GM11168 (cell line): ENCODE data around the gene SLC6A1.

Source experiments
- in situ Hi-C: fragments of 300-500 bp; cut with MboI; formaldehyde crosslinking; loops from one replicate; pipeline ENCODE4 v1.12.0; 2022; ENCODE audit warnings: low sequenced_read_pairs; ENCODE audit not compliant: unreplicated experiment

SLC6A1 gene

DNA sequence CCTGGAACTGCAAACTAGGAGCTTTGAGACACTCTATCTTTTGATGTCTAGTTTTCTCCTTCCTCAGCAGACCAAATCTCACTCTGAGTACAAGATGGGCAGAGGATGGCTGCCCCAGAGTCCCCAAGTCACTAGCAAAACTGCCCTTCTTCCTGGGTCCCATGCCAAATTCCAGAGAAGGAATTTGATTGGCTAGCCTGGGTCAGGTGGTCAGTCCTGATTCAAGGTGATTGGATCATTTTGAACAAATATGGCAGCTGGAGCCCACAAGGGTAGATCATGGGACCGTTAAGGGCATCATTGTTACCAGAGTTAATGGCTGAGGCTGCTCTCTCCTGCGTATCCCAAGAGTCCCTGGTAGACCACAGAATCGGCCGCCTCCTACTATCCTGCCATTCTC, 21.7 kb downstream of the SLC6A1 start:
- in situ Hi-C loops = no loop called here

DNA sequence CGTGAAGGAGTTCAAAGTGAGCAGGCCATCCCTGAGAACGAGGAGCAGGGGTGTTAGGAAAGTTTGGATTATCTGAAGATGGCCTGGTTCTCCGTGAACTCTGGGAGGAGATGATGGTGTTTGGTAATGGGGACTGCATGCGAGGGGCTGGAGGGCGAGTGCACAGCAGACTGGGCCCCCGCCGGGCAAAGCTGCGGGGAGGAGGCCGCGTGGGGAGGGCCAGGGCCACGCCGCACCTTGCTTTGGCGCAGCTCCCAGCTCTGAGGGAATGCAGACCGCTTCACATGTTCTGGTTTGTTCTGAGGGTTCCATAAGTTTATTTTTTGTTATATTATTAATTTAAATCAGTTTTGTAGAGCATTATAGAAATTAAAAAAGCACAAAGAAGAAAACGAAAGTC, 22.2 kb downstream of the SLC6A1 start:
- in situ Hi-C loops = no loop called here

DNA sequence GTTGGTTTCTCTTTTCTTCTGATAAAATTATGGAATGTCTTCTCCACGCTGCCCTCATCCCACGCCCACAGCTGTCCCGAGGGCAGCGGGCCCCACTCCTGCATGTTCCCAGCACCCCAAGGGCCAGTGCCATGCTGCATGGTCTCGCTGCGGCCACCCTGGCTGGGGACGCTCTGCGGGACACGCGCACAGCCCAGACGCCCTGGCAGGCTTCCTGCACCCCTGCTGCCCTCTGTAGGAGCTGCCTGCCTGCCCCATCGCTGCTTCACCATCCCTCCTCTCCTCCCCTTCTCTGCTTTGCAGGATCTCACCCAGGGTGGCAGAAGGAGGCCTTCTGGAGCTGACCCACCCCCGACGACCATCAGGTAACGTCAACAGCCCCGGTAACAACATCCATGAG, 22.8 kb downstream of the SLC6A1 start:
- in situ Hi-C loops = no loop called here

DNA sequence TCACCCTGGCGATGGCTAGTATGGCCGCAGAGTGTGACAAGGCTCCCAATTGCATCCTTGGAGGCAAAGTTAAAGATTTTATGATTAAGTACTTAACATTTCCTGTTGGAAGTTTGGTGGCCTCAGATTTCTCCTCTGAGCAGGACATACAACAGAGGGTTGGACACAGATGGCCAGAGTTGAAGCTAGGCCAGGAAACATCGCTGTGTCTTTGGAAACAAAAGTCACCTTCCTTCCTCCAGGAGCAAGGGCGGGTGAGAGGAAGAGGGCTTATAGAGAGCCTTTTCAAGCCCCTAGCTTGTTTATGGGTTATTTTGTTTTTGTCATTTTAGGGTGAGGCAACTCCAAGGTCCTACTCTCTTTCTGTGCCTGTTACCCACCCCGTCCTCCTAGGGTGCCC, 24.2 kb downstream of the SLC6A1 start:
- in situ Hi-C loops = no loop called here

DNA sequence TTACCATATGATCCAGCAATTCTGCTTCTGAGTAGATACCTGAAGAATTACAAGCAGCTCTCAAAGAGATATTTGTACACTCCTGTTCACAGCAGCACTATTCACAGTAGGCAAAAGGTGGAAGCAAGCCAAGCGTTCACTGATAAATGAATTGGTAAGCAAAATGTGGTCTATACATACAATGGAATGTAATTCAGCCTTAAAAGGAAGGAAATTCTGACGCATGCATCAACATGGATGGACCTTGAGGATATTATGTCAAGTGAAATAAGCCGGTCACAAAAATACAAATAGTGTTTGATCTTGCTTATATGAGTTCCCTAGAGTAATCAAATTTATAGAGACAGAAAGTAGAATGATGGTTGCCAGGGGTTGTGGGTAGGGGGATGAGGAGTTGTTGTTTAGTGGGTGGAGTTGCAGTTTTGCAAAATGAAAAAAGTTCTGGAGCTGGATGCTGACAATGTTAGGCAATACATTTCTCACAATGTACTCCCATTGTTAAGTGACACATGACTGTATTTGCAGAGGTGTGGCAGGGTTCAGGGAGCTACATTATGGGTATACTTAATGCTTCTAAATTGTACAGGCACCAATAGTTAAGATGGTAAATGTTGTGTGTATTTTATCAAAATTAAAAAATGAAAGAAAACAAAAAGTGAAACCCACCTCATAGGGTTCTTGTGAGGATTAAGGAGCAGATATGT, 26.7 kb downstream of the SLC6A1 start:
- in situ Hi-C loops = no loop called here

DNA sequence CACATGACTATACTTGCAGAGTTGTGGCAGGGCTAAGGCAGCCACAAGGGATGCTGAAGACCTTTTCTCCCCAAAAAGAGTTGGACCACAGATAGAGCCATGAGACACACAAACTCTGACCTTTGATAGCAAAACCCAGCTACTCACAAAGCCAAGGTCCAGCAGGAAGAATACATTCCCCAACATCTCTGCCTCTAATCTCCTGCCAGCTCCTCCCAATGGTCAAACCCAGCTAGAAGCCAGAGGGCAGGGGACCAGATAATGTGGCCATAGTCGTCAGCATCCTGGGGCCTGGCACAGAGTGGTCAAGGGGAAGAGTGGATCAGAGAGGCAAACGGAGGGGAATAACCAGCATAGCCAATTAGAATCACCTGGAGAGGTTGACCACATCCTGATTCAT, 28.2 kb downstream of the SLC6A1 start:
- in situ Hi-C loops = no loop called here

DNA sequence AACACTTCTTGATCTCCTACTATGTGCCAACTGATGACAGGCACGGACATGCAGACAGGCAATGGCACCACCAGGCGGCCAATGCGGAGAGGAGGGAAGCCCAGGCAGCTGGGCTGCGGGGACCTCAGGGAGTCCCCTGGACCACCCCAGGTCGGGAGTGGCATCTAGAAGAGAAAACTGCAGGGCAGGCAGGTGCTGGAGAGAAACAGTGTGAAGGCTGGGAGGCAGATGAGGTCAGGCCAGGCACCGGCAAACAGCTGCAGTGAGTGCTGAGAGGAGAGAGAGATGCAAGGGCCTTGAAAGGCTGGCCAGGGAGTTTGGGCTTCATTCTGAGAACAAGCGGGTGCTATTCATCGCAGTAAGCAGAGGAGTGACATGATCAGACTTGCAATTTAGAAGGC, 29.1 kb downstream of the SLC6A1 start:
- in situ Hi-C loops = no loop called here

DNA sequence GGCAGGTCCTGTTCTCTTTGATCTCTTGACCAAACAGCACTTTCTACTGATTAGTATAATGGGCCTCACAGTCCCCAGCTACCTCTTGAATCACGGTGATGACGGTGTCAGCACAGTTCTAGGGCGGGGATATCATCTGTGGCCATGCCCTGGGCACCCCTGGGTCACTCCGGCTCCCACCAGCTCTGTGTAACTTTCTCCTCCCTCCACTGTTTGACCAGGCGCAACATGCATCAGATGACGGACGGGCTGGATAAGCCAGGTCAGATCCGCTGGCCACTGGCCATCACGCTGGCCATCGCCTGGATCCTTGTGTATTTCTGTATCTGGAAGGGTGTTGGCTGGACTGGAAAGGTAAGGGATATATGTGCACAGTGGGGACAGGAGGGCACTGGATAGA, 29.6 kb downstream of the SLC6A1 start:
- in situ Hi-C loops = no loop called here

DNA sequence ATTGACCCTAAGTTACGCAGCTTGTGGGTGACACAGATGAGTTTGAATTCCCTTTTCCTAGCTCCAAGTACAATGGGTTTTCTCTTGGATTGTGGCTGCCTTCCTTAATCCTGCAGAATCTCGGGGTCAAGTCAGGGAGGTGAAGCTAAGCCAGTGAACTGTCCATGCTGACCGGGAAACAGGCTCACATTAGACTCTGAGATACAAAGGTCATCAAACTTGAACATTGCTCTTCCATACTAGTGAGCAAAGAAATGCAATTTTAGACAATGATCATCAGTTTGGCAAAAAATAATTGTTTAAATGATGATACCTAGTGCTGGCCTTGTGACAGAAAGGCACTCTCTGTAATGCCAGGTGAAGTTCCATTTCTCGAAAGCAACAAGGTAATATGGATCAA, 31.6 kb downstream of the SLC6A1 start:
- in situ Hi-C loops = no loop called here

DNA sequence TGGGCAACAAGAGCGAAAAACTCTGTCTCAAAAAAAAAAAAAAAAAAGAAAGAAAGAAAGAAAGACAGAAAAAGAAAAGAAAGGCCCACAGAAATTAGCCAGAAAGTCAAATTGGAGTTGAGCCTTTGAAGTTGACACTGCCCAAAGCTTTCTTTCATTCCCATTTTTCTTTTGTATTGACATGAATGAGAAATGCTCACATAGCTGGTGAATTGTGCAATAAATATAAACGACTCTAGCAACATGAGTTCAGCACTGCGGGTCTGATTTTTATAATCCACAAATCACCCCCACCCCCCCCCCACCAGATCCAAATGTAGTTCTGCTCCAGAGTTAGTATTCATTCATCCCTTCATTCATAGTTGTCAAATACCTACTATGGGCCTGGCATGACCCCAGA, 37.4 kb downstream of the SLC6A1 start:
- in situ Hi-C loops = no loop called here

DNA sequence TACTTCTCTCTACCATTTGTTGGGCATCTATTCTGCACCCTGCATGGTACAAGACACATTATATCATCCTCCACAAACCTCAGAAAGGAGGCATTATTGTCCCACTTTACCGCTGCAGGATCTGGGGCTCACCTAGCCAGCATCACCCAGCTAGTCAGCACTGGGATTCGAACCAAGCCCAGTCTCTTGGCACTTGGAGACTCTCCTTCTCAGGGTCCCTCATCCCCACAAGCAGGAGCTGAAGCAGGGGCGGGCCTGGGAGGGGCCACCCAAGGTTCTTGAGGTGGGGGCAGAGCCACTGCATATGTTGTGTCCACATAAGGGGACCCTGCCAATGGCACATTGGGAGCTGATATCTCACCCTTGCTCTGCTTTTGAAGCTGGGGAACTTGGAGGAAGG, 41.3 kb downstream of the SLC6A1 start:
- in situ Hi-C loops = no loop called here

DNA sequence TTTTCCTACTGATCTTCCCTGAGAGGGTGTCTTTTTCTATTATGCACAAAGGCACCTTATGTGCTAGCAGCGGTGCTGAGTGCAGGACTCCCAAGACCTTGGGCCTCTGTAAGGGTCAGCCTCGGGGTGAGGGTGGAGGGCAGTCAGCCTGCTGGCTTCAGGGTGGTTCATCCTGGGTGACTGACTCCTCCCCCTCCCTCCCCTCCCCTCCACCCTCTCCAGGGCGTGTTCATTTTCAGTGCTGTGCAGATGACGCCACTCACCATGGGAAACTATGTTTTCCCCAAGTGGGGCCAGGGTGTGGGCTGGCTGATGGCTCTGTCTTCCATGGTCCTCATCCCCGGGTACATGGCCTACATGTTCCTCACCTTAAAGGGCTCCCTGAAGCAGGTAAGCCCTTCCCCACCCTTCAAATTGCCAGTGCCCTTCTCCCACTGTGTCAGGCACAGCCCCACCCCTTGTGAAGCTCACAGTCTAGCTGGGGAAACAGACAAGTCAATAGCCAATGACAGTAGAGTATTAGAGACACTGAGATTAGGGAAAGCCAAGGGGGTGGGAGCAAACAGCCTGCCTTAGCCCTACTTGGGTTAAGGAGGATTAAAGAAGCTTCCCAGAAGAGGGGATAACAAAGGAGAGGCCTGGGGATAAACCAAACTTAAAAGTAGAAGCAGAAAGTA, 41.9 kb downstream of the SLC6A1 start:
- in situ Hi-C loops = no loop called here

DNA sequence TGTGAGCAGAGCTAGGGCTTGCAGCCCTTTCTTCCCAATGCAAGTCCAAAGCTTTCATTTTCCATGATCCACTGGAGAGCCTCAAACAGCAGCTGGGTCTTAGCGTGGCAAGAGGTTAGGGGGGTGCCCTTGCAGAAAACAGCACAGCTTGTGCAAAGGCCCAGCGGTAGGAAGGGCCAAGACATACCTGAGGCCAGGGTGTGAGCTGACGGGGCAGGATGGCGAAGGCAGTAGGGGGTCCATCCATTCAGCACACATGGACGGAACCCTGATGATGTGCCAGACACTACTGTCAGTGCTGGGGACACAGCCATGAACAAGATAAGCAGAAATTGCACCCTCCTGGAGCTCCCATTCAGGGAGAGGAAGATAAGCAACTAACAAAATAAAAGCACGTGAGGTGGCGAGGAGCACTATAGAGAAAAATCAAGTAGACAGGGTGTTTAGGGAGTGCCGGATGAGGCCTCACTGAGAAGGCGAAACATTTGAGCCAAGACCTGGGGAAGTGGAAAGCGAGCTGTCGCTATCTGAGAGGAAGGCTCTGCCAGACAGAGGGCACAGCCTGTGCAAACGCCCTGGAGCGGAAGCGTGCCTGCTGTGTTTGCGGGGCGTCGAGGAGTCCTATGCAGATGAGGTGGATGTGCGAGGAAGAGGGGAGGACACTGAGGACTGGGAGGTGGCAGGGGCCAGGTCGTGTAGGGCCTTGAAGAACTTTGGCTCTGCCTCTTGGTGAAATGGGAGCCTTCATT, 43.4 kb downstream of the SLC6A1 start:
- in situ Hi-C loops = no loop called here

DNA sequence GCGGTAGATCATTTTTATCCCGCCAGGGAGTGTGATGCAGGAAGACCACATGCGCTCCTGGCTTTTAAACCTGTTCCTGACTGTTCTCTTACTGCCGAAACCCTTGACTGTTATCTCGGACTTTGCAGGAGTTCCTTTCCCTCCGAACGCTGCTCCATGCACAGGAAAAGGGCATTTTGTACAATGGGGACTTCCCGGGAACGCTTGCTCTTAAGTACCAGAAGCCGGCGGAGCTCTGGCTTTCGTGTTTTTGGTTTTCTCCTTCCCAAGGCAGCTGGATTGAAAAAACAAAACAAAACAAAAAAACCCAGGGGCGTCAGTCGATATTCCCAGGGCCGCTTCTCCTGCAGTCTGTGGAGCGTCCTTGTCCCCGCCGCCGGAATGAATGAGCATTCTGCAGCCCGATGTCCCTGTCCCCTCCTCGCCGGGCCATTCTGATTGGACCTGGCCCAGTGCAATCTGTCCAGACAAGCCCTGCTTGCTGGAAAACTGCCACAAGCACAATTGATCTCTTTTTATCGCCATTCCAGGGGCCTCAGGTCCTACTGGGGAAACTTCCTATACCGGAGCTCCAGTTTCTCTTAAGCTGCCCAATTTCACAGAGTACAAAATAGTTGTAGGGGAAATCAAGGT, 44.8 kb downstream of the SLC6A1 start:
- in situ Hi-C loops = no loop called here

DNA sequence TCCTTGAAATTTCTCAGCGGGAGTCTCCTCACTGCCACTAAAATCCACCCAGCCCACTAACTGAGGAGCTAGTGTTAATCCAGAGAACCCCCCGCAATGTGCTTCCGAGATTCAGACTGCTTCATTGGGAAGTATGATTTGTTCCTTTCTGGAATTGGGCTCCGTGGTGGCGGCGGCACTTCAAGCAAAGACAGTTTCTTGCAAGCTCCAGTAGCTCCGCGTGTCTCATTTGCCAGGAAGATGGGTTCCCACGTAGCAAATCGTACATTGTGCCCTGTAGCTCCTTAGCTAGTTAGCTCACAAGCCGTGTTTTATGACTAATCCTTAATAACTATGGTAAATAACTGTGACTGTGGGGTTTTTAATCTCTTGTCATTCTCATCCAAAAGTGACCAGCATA, 45.4 kb downstream of the SLC6A1 start:
- in situ Hi-C loops = no loop called here

DNA sequence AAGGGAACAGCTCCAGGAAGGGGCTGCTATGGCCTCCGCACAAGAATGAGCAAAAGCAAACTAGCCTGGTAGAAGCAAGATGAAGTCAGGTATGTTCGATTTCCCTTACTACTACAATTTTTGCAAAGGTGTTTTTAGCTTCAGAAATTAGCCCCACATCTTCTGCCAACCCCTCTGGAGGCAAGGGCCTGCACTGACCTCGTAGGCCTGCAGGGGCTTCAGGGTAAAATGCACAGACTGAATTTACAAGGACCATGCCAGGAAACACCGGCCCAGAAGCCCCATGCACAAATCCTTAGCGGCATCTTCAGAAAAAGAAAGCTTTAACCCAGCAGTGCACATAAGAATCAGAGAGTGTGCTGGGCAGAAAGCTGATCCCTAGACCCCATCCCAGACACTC, 53.0 kb downstream of the SLC6A1 start:
- in situ Hi-C loops = no loop called here

DNA sequence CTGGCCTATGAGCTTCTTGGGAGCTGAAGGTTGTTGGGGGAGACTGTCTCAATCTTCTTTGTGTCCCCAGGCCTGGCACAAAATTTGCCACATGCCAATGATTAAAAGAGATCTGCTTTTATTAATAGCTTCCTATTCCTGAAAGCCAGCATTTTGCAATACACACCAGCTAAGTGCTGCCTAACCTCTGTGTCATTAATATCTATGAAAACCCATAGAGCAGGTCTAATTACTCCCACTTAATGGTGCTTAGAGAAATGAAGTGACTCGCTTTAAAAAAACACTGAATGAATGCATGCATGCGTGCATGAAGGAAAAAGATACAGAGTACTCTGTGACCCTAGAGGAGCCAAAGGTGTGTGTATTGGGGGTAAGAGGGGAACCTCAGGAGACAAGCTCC, 55.0 kb downstream of the SLC6A1 start:
- in situ Hi-C loops = no loop called here

DNA sequence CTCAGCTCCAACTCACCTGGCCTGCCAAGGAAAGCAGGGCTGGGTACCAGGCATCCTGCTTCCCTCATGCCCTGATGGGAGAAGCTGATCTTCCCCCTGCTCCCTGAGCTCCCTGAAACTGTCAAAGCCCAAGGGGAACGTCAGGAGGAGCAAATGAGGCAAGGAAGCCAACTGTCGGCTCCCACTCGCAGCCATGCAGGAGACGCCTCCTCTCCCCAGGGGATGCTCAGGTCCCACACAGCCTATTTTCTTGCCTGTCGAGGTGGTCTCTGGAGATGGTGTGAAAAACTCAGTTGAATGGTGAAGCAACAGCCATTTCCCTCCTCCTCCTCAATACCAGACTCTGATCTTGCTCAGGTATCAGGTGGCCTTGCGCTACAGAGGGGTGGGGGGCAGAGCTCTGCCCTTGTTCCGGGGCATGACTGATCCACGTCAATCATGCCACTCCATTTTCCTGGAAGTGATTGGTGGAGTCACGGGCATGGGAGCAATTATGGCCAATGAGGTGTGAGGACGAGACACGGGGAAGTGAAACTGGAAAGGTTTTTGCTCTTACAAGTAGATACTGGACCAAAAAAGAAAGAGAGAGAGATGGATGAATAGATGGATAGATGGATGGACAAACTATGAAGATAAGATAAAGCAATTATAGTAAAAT, 58.2 kb downstream of the SLC6A1 start:
- in situ Hi-C loops = no loop called here

DNA sequence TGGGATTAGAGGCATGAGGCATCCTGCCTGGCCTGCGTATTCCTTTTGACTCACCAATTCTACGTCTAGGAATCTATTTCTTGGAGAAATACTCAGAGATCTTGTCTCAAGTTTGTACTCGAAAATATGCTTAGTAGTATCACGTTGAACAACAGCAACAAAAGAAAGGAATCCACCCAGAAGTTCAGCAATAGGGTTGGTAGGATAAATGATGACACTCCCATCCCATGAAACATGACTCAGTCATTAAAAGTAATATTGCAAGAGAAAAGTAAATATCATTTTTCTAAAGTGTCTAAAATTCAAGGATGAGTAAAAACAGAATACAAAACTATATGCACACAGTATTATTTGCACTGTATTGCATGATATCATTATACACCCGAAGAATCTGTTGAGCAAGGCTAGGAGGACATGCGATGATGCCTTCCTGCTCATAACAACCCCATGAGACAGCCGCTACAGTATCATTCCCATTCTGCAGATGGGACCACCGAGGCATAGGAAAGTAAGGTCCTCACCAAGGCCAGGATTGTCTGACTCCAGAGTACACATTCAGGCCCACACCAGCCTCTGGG, 61.5 kb downstream of the SLC6A1 start:
- in situ Hi-C loops = no loop called here

DNA sequence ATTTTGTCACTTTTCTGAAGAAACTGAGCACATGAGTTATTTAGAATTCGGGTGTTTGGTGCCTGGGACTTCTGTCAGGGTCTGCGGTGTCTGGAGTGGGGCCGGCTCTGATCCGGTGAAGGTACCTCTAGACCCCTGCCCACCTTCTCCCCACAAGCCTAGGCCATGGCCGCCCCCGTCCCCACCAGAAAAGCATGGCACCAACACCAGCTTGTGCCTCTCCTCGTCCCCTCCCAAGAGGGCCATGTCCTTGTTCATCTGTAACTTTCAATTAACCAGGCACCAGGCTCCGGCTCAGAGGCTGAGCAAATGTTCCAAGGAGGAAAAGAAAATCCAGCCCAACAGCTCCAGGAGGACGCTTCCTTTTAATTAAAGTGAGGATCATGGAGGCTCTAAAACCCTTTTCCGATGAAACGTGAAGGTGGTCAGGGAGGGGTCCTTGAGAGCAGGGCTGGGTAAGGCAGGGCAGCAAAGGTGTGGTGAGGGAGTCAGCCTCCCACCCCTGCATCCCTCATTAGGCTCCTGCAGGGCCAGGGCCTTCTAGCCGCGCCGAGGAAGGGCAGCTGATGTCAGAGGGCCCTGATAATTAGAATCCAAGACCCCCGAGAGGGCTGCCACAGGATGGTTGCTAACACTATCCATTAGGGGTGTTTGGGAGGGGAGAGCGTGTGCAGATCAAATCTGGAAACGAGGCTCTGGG, 62.3 kb downstream of the SLC6A1 start:
- in situ Hi-C loops = no loop called here
